ENCODE results near the gene NCAPG2.

Gene NCAPG2

GRCh38 chr7:158662610-158663427 lies 41.8 kb downstream of the NCAPG2 start:
- H3K27me3 ChIP-seq (ENCODE audit: low read depth): no peaks in the 10 kb centered on the region
- in situ Hi-C loops (cut with MboI; ENCODE audit: low sequenced_read_pairs): no loop called here
- no peak for DNase-seq (ENCODE audit: low spot score in 2 of 2)
- no peak overlapping the region for H3K4me3 ChIP-seq
- H3K36me3 ChIP-seq (replicated peaks): peaks cover 53% of the 10 kb centered on the region
- H3K4me1 ChIP-seq: peaks cover 5% of the 10 kb centered on the region
- no peaks in the 10 kb centered on the region for H3K9me3 ChIP-seq

GRCh38 chr7:158658475-158658874 lies 46.1 kb downstream of the NCAPG2 start:
- in situ Hi-C loops (cut with MboI; ENCODE audit: low sequenced_read_pairs): no loop called here
- Histone ChIP-seq H3K4me3 (no peak overlapping the region), H3K27me3 (ENCODE audit: low read depth) (no peaks in the 10 kb centered on the region), H3K9me3 (no peaks in the 10 kb centered on the region), H3K4me1 (peaks cover 8% of the 10 kb centered on the region), H3K36me3 (replicated peaks) (peaks cover 66% of the 10 kb centered on the region)
- DNase-seq (ENCODE audit: low spot score in 2 of 2): no peak

- in situ Hi-C loops (cut with MboI; ENCODE audit: low sequenced_read_pairs): no loop called here
- no peak for DNase-seq (ENCODE audit: low spot score in 2 of 2)
- H3K9me3 ChIP-seq: no peaks in the 10 kb centered on the region
- H3K36me3 ChIP-seq (replicated peaks): peaks cover 59% of the 10 kb centered on the region
- H3K4me1 ChIP-seq: peaks cover 8% of the 10 kb centered on the region
- no peak overlapping the region for H3K4me3 ChIP-seq
- no peaks in the 10 kb centered on the region for H3K27me3 ChIP-seq (ENCODE audit: low read depth)
Observed at GRCh38 chr7:158657189-158657746, 47.3 kb downstream of the NCAPG2 start.

GRCh38 chr7:158655931-158656441 lies 48.6 kb downstream of the NCAPG2 start:
- Histone ChIP-seq H3K27me3 (ENCODE audit: low read depth) (no peaks in the 10 kb centered on the region), H3K9me3 (no peaks in the 10 kb centered on the region), H3K4me3 (no peak overlapping the region), H3K4me1 (peaks cover 8% of the 10 kb centered on the region), H3K36me3 (replicated peaks) (peaks cover 59% of the 10 kb centered on the region)
- no peak for DNase-seq (ENCODE audit: low spot score in 2 of 2)
- in situ Hi-C loops (cut with MboI; ENCODE audit: low sequenced_read_pairs): no loop called here

- Histone ChIP-seq H3K36me3 (replicated peaks) (peaks cover 59% of the 10 kb centered on the region), H3K4me1 (peaks cover 8% of the 10 kb centered on the region), H3K9me3 (no peaks in the 10 kb centered on the region), H3K4me3 (no peak overlapping the region), H3K27me3 (ENCODE audit: low read depth) (no peaks in the 10 kb centered on the region)
- in situ Hi-C loops (cut with MboI; ENCODE audit: low sequenced_read_pairs): no loop called here
- DNase-seq (ENCODE audit: low spot score in 2 of 2): no peak
Observed at GRCh38 chr7:158655507-158655906, 49.1 kb downstream of the NCAPG2 start.

- no peak for DNase-seq (ENCODE audit: low spot score in 2 of 2)
- in situ Hi-C loops (cut with MboI; ENCODE audit: low sequenced_read_pairs): no loop called here
- H3K4me3 ChIP-seq: no peak overlapping the region
- peaks cover 75% of the 10 kb centered on the region for H3K36me3 ChIP-seq (replicated peaks)
- no peaks in the 10 kb centered on the region for H3K27me3 ChIP-seq (ENCODE audit: low read depth)
- H3K4me1 ChIP-seq: no peaks in the 10 kb centered on the region
- H3K9me3 ChIP-seq: no peaks in the 10 kb centered on the region
Observed at GRCh38 chr7:158651968-158652565, 52.5 kb downstream of the NCAPG2 start.

GRCh38 chr7:158650821-158651225 lies 53.8 kb downstream of the NCAPG2 start:
- Histone ChIP-seq H3K9me3 (no peaks in the 10 kb centered on the region), H3K4me1 (no peaks in the 10 kb centered on the region), H3K4me3 (no peak overlapping the region), H3K36me3 (replicated peaks) (peaks cover 74% of the 10 kb centered on the region), H3K27me3 (ENCODE audit: low read depth) (no peaks in the 10 kb centered on the region)
- no peak for DNase-seq (ENCODE audit: low spot score in 2 of 2)
- in situ Hi-C loops (cut with MboI; ENCODE audit: low sequenced_read_pairs): no loop called here

- no peak for DNase-seq (ENCODE audit: low spot score in 2 of 2)
- in situ Hi-C loops (cut with MboI; ENCODE audit: low sequenced_read_pairs): no loop called here
Observed at GRCh38 chr7:158649279-158649678, 55.3 kb downstream of the NCAPG2 start.

GRCh38 chr7:158648787-158649186 lies 55.8 kb downstream of the NCAPG2 start:
- H3K9me3 ChIP-seq: no peaks in the 10 kb centered on the region
- DNase-seq (ENCODE audit: low spot score in 2 of 2): no peak
- in situ Hi-C loops (cut with MboI; ENCODE audit: low sequenced_read_pairs): no loop called here
- no peaks in the 10 kb centered on the region for H3K4me1 ChIP-seq
- H3K36me3 ChIP-seq (replicated peaks): peaks cover 76% of the 10 kb centered on the region
- H3K4me3 ChIP-seq: no peak overlapping the region
- H3K27me3 ChIP-seq (ENCODE audit: low read depth): no peaks in the 10 kb centered on the region

More at GRCh38 chr7:158649279-158649678, 55.3 kb downstream of the NCAPG2 start:
- H3K4me1 ChIP-seq: no peaks in the 10 kb centered on the region
- H3K9me3 ChIP-seq: no peaks in the 10 kb centered on the region
- H3K4me3 ChIP-seq: no peak overlapping the region
- H3K27me3 ChIP-seq (ENCODE audit: low read depth): no peaks in the 10 kb centered on the region
- peaks cover 76% of the 10 kb centered on the region for H3K36me3 ChIP-seq (replicated peaks)

- Histone ChIP-seq H3K4me1 (no peaks in the 10 kb centered on the region), H3K27me3 (ENCODE audit: low read depth) (no peaks in the 10 kb centered on the region), H3K9me3 (no peaks in the 10 kb centered on the region), H3K4me3 (no peak overlapping the region), H3K36me3 (replicated peaks) (peaks cover 78% of the 10 kb centered on the region)
- no peak for DNase-seq (ENCODE audit: low spot score in 2 of 2)
- in situ Hi-C loops (cut with MboI; ENCODE audit: low sequenced_read_pairs): no loop called here
Observed at GRCh38 chr7:158648168-158648567, 56.4 kb downstream of the NCAPG2 start.

- in situ Hi-C loops (cut with MboI; ENCODE audit: low sequenced_read_pairs): no loop called here
- Histone ChIP-seq H3K27me3 (ENCODE audit: low read depth) (no peaks in the 10 kb centered on the region), H3K36me3 (replicated peaks) (peaks cover 78% of the 10 kb centered on the region), H3K4me1 (no peaks in the 10 kb centered on the region), H3K9me3 (no peaks in the 10 kb centered on the region), H3K4me3 (no peak overlapping the region)
- DNase-seq (ENCODE audit: low spot score in 2 of 2): no peak
Observed at GRCh38 chr7:158647475-158647792, 57.2 kb downstream of the NCAPG2 start.

GRCh38 chr7:158646766-158647474 lies 57.7 kb downstream of the NCAPG2 start:
- Histone ChIP-seq H3K9me3 (no peaks in the 10 kb centered on the region), H3K4me1 (no peaks in the 10 kb centered on the region), H3K36me3 (replicated peaks) (peaks cover 73% of the 10 kb centered on the region), H3K4me3 (no peak overlapping the region), H3K27me3 (ENCODE audit: low read depth) (no peaks in the 10 kb centered on the region)
- in situ Hi-C loops (cut with MboI; ENCODE audit: low sequenced_read_pairs): no loop called here
- DNase-seq (ENCODE audit: low spot score in 2 of 2): peak in 1 of 2 experiments; percentile 50

GRCh38 chr7:158645842-158646241 lies 58.8 kb downstream of the NCAPG2 start:
- no peak overlapping the region for H3K4me3 ChIP-seq
- no peaks in the 10 kb centered on the region for H3K4me1 ChIP-seq
- H3K27me3 ChIP-seq (ENCODE audit: low read depth): no peaks in the 10 kb centered on the region
- DNase-seq (ENCODE audit: low spot score in 2 of 2): no peak
- in situ Hi-C loops (cut with MboI; ENCODE audit: low sequenced_read_pairs): no loop called here
- H3K9me3 ChIP-seq: no peaks in the 10 kb centered on the region
- peaks cover 66% of the 10 kb centered on the region for H3K36me3 ChIP-seq (replicated peaks)

GRCh38 chr7:158642149-158642548 lies 62.5 kb downstream of the NCAPG2 start:
- in situ Hi-C loops (cut with MboI; ENCODE audit: low sequenced_read_pairs): no loop called here
- H3K9me3 ChIP-seq: no peaks in the 10 kb centered on the region
- H3K4me3 ChIP-seq: no peak overlapping the region
- peaks cover 63% of the 10 kb centered on the region for H3K36me3 ChIP-seq (replicated peaks)
- no peaks in the 10 kb centered on the region for H3K27me3 ChIP-seq (ENCODE audit: low read depth)
- DNase-seq (ENCODE audit: low spot score in 2 of 2): no peak
- no peaks in the 10 kb centered on the region for H3K4me1 ChIP-seq

Data from HAP-1 (cell line).